Ishikawa (cell line): Measurements from ENCODE around the gene TAF1A.

Experiments used
- CEBPB ChIP-seq: IDR thresholded peaks from 2 replicates; pipeline ENCODE4 v1.6.1; 2012
- CREB1 ChIP-seq: IDR thresholded peaks from 2 replicates; pipeline ENCODE4 v1.6.1; 2012; ENCODE audit warnings: low read depth
- EGR1 ChIP-seq: IDR thresholded peaks from 2 replicates; pipeline ENCODE4 v1.6.1; 2012
- EP300 ChIP-seq: IDR thresholded peaks from 2 replicates; pipeline ENCODE4 v1.6.1; 2012; ENCODE audit warnings: borderline replicate concordance
- FOXM1 ChIP-seq: IDR thresholded peaks from 2 replicates; pipeline ENCODE4 v1.6.1; 2012; ENCODE audit warnings: low read depth, borderline replicate concordance
- NFIC ChIP-seq: IDR thresholded peaks from 2 replicates; pipeline ENCODE4 v1.6.1; 2012
- RAD21 ChIP-seq: IDR thresholded peaks from 2 replicates; pipeline ENCODE4 v1.6.1; 2012; ENCODE audit warnings: low read depth
- TAF1 ChIP-seq: IDR thresholded peaks from 2 replicates; pipeline ENCODE4 v1.6.1; 2012; ENCODE audit warnings: low read depth, mild to moderate bottlenecking
- TCF12 ChIP-seq: IDR thresholded peaks from 2 replicates; pipeline ENCODE4 v1.6.1; 2012; ENCODE audit warnings: low read depth
- TEAD4 ChIP-seq: IDR thresholded peaks from 2 replicates; pipeline ENCODE4 v1.6.1; 2012
- YY1 ChIP-seq: IDR thresholded peaks from 2 replicates; pipeline ENCODE4 v1.6.1; 2012; ENCODE audit warnings: low read depth
- ZBTB7A ChIP-seq: IDR thresholded peaks from 2 replicates; pipeline ENCODE4 v1.6.1; 2012; ENCODE audit warnings: low read depth
- TF ChIP-seq, protein P1 (sequence below): IDR thresholded peaks from 2 replicates; pipeline ENCODE4 v1.6.1; 2012
- TF ChIP-seq, protein P2 (sequence below): IDR thresholded peaks from 2 replicates; pipeline ENCODE4 v1.6.1; 2012; ENCODE audit warnings: low read depth, mild to moderate bottlenecking
- TF ChIP-seq, protein P3 (sequence below): IDR thresholded peaks from 2 replicates; pipeline ENCODE4 v1.6.1; 2012

The TAF1A gene

DNA sequence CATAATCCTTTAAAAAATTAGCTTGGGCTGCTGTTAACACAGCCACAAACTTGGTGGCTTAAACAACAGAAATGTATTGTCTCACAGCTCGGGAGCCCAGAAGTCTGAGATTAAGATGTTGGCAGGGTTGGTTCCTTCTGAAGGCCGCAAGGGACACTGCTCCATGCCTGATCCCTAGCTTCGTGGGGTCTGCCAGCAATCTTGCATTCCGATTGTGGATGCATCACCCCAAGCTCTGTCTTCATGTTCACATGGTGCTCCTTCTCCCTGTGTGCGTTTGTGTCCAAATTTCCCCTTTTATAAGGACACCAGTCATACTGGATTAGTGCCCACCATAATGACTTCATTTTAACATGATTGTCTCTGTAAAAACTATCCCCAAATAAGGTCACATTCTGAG, 36.9 kb downstream of the TAF1A start:
- TF ChIP-seq, protein P1, sequence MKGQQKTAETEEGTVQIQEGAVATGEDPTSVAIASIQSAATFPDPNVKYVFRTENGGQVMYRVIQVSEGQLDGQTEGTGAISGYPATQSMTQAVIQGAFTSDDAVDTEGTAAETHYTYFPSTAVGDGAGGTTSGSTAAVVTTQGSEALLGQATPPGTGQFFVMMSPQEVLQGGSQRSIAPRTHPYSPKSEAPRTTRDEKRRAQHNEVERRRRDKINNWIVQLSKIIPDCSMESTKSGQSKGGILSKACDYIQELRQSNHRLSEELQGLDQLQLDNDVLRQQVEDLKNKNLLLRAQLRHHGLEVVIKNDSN: no peak
- TF ChIP-seq ZBTB7A (no peak), FOXM1 (no peak), YY1 (no peak), EP300 (no peak), EGR1 (no peak), TAF1 (no peak), RAD21 (no peak), CEBPB (no peak), CREB1 (no peak), TEAD4 (no peak), NFIC (no peak), TCF12 (no peak)
- TF ChIP-seq, protein P2, sequence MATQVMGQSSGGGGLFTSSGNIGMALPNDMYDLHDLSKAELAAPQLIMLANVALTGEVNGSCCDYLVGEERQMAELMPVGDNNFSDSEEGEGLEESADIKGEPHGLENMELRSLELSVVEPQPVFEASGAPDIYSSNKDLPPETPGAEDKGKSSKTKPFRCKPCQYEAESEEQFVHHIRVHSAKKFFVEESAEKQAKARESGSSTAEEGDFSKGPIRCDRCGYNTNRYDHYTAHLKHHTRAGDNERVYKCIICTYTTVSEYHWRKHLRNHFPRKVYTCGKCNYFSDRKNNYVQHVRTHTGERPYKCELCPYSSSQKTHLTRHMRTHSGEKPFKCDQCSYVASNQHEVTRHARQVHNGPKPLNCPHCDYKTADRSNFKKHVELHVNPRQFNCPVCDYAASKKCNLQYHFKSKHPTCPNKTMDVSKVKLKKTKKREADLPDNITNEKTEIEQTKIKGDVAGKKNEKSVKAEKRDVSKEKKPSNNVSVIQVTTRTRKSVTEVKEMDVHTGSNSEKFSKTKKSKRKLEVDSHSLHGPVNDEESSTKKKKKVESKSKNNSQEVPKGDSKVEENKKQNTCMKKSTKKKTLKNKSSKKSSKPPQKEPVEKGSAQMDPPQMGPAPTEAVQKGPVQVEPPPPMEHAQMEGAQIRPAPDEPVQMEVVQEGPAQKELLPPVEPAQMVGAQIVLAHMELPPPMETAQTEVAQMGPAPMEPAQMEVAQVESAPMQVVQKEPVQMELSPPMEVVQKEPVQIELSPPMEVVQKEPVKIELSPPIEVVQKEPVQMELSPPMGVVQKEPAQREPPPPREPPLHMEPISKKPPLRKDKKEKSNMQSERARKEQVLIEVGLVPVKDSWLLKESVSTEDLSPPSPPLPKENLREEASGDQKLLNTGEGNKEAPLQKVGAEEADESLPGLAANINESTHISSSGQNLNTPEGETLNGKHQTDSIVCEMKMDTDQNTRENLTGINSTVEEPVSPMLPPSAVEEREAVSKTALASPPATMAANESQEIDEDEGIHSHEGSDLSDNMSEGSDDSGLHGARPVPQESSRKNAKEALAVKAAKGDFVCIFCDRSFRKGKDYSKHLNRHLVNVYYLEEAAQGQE: no peak
- TF ChIP-seq, protein P3, sequence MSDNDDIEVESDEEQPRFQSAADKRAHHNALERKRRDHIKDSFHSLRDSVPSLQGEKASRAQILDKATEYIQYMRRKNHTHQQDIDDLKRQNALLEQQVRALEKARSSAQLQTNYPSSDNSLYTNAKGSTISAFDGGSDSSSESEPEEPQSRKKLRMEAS: no peak

DNA sequence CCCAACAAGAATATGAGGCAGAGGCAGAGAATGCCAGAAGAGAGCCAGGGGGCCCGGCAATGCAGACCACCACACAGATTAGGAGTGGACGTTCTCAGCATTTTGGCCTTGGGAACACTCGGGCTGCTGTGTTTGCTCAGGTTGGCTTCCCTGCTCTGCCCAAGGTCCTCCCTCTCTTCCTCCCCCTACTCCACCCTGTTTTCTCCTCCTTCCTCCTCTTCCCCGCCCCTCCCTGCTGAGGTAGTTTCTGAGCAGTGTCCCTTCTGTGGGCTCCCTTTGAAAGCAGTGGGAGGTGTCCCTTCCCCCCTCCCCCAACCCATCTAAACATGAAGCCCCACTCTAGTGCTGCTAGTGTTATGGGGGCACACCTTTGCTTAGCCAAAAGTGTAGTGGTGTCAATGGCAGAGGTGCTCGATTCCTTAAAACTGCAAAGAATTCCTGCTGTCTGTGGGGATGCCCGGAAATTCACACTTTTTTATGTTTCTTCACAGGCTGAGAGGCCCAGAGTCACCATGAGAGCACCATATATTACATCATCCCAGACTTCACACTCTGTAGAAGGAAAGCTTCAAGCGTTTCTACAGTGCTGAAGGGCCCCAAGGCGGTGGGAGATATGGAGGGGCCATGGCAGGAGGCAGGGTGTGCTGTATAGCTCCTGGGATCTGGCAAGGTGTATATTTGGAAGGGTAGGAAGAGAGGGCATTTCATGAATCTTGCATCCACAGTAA, 41.6 kb downstream of the TAF1A start, which contains the start of gene HHIPL2:
TSS of gene HHIPL2 (minus strand) at position 161 of the 728 bp plus-strand sequence. CDS start at position 101, 60 bp downstream.
- TF ChIP-seq TEAD4: no peak
- no peak for TF ChIP-seq CEBPB
- no peak for TF ChIP-seq TCF12
- no peak for TF ChIP-seq ZBTB7A
- TF ChIP-seq CREB1: no peak
- TF ChIP-seq, protein P2: no peak
- TF ChIP-seq NFIC: no peak

DNA sequence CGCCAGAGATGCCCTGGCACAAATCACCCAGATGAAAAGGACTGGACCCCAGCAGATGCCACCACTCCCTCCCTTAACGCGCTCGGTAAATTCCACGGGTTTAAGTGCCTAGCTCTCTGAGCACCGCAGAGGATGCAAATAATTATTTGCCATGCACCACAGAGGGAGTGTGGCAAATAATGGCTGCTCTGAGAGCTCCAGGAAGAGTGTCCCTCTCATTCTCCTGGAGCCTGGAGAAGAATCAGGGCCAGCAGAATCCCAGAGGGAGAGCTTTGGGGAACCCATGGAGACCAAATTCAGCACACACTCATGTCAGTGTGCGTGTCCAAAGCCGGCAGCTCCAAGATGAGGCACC, 42.5 kb downstream of the TAF1A start:
- TF ChIP-seq RAD21 (no peak), EGR1 (no peak), TEAD4 (no peak), TAF1 (no peak), ZBTB7A (no peak), FOXM1 (no peak), CEBPB (no peak), NFIC (no peak)
- TF ChIP-seq, protein P2: no peak

DNA sequence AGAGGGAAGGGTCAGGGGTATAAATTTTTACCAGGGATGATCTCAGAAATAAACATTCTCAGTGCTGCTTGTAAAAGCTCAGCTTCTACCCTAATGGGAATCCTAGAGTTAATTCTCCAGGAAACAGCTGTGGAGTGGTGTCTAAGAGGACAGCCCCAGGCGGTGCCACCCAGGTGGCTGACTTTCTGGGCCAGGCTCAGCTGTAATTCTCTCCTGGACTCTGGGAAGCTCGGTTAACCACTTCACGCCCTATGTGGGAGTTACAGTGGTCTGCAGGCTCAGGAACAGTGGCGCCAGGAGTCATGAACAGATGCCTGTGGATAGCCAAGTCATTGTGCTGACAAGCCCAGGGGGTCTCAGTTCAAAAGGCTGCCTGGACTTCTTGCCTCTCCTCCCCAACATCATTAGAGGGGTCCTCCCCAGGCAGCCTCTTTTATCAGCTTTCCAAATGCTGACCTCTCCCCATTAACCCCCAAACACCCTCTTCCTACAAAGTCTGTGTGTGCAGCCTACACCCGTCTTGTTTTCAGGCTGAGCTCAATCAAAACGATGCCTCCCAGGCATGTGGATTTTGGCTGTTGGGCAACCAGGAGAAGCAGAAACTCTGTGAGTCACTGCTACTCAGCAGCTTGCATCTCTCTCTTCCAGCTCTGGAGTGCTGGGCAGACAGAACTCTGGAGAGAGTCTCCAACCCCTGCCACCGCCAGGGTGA, 43.0 kb downstream of the TAF1A start:
- TF ChIP-seq TEAD4: no peak
- no peak for TF ChIP-seq ZBTB7A
- TF ChIP-seq EGR1: no peak
- TF ChIP-seq NFIC: no peak
- TF ChIP-seq EP300: no peak
- TF ChIP-seq YY1: no peak
- TF ChIP-seq, protein P3: no peak

DNA sequence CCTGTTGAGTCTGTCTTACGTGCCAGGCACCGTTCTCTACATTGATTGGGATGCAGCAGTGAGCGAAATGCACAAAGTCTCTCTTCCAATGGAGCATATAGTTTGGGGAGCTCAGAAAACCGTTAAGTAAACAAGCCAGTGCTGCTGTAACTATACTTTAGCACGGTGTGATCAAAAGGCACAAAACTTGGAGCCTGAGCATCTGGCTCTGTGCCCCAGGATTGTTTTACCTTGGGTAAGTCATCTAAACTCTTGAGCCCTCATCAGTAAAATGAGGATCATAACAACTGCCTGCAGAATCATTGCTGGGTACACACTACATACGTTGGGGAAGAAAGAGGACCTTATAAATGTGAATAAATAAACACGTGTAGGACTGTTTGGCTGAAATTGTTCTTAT, 43.6 kb downstream of the TAF1A start:
- TF ChIP-seq, protein P2: no peak
- TF ChIP-seq YY1 (no peak), EP300 (no peak), EGR1 (no peak), TEAD4 (no peak), ZBTB7A (no peak), FOXM1 (no peak), TAF1 (no peak), CEBPB (no peak), NFIC (no peak)
- TF ChIP-seq, protein P1: no peak
